Measurements from ENCODE around the gene UBIAD1. TPM values are rescaled to one million over a fixed set of nuclear protein-coding genes. Genes with fewer than 3 reads are reported as not detected.

UBIAD1 gene
- total and polyA plus RNA-seq, 2 of the 13 experiments (the other 11 are each of a cell fraction or from before 2014, with no cell fraction given) = 16.9 to 20.4 TPM

DNA sequence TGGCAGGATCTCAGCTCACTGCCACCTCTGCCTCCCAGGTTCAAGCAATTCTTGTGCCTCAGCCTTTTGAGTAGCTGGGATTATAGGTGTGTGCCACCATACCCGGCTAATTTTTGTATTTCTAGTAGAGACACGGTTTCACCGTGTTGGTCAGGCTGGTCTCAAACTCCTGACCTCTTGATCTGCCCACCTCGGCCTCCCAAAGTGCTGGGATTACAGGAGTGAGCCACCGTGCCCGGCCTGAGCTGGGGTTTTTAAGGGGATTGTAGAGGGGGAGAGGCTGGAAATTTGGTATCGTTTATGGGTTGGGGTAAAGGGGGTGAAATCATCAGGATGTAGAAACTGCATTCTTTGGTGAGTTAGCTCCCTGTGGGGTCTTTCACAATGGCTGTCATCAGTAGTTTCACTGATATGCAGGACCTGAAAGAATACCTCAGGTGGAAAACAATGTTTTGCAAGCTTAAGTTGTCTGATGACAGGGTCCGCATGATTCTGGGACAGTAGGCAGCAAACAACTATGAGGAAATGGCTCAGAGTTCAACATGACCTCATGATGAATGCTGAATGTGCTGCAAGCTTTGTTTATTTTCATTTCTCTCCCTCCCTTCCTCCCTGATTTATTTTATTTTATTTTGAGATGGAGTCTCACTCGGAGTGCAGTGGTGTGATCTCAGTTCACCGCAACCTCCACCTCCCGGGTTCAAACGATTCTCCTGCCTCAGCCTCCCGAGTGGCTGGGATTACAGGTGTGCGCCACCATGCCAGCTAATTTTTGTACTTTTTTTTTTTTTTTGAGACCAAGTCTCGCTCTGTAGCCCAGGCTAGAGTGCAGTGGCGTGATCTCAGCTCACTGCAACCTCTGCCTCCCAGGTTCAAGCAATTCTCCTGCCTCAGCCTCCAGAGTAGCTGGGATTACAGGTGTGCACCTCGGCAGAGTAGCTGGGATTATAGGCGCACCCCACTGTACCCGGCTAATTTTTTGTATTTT is 5.4 kb upstream of the UBIAD1 start (continued):
- TF ChIP-seq, protein P1, sequence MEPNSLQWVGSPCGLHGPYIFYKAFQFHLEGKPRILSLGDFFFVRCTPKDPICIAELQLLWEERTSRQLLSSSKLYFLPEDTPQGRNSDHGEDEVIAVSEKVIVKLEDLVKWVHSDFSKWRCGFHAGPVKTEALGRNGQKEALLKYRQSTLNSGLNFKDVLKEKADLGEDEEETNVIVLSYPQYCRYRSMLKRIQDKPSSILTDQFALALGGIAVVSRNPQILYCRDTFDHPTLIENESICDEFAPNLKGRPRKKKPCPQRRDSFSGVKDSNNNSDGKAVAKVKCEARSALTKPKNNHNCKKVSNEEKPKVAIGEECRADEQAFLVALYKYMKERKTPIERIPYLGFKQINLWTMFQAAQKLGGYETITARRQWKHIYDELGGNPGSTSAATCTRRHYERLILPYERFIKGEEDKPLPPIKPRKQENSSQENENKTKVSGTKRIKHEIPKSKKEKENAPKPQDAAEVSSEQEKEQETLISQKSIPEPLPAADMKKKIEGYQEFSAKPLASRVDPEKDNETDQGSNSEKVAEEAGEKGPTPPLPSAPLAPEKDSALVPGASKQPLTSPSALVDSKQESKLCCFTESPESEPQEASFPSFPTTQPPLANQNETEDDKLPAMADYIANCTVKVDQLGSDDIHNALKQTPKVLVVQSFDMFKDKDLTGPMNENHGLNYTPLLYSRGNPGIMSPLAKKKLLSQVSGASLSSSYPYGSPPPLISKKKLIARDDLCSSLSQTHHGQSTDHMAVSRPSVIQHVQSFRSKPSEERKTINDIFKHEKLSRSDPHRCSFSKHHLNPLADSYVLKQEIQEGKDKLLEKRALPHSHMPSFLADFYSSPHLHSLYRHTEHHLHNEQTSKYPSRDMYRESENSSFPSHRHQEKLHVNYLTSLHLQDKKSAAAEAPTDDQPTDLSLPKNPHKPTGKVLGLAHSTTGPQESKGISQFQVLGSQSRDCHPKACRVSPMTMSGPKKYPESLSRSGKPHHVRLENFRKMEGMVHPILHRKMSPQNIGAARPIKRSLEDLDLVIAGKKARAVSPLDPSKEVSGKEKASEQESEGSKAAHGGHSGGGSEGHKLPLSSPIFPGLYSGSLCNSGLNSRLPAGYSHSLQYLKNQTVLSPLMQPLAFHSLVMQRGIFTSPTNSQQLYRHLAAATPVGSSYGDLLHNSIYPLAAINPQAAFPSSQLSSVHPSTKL (CRISPR knock-in tag; IDR thresholded peaks at IDR 0.05) = peak; percentile 91
- TF ChIP-seq ZNF280D (CRISPR knock-in tag; IDR thresholded peaks at IDR 0.05) (peak; percentile 59; the same call in 1 of the 2 replicates), FOXJ3 (CRISPR knock-in tag; IDR thresholded peaks at IDR 0.05; ENCODE audit: borderline replicate concordance) (peak; percentile 76; the same call in 1 of the 2 replicates), SALL1 (CRISPR knock-in tag; IDR thresholded peaks at IDR 0.05) (peak; percentile 83), SOX13 (IDR thresholded peaks at IDR 0.05) (peak; percentile 68), SOX13 (CRISPR knock-in tag; conservative IDR thresholded peaks at IDR 0.05 in 1 of 2, IDR thresholded peaks at IDR 0.05 in 1 of 2) (peak in 1 of 2 experiments; percentile 90; a peak in 2 of 4 replicates), HMG20A (CRISPR knock-in tag; IDR thresholded peaks at IDR 0.05; ENCODE audit: borderline replicate concordance) (peak; percentile 79; the same call in 1 of the 2 replicates), PHF5A (CRISPR knock-in tag; IDR thresholded peaks at IDR 0.05; ENCODE audit: low read depth, unreplicated experiment) (peak; percentile 94), CREB1 (IDR thresholded peaks at IDR 0.05) (peak; percentile 79), CREB1 (CRISPR knock-in tag; IDR thresholded peaks at IDR 0.05) (peak; percentile 78), HBP1 (CRISPR knock-in tag; IDR thresholded peaks at IDR 0.05; ENCODE audit: low read depth) (0 out of 2 replicates have a peak, but pooled peaks have one; percentile 34)
- TF ChIP-seq, protein P2, sequence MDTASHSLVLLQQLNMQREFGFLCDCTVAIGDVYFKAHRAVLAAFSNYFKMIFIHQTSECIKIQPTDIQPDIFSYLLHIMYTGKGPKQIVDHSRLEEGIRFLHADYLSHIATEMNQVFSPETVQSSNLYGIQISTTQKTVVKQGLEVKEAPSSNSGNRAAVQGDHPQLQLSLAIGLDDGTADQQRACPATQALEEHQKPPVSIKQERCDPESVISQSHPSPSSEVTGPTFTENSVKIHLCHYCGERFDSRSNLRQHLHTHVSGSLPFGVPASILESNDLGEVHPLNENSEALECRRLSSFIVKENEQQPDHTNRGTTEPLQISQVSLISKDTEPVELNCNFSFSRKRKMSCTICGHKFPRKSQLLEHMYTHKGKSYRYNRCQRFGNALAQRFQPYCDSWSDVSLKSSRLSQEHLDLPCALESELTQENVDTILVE (CRISPR knock-in tag; IDR thresholded peaks at IDR 0.05) = peak; percentile 62; the same call in 1 of the 2 replicates
- TF ChIP-seq, protein P3, sequence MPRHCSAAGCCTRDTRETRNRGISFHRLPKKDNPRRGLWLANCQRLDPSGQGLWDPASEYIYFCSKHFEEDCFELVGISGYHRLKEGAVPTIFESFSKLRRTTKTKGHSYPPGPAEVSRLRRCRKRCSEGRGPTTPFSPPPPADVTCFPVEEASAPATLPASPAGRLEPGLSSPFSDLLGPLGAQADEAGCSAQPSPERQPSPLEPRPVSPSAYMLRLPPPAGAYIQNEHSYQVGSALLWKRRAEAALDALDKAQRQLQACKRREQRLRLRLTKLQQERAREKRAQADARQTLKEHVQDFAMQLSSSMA (CRISPR knock-in tag; IDR thresholded peaks at IDR 0.05) = peak; percentile 73; the same call in 1 of the 2 replicates
- TF ChIP-seq, protein P4, sequence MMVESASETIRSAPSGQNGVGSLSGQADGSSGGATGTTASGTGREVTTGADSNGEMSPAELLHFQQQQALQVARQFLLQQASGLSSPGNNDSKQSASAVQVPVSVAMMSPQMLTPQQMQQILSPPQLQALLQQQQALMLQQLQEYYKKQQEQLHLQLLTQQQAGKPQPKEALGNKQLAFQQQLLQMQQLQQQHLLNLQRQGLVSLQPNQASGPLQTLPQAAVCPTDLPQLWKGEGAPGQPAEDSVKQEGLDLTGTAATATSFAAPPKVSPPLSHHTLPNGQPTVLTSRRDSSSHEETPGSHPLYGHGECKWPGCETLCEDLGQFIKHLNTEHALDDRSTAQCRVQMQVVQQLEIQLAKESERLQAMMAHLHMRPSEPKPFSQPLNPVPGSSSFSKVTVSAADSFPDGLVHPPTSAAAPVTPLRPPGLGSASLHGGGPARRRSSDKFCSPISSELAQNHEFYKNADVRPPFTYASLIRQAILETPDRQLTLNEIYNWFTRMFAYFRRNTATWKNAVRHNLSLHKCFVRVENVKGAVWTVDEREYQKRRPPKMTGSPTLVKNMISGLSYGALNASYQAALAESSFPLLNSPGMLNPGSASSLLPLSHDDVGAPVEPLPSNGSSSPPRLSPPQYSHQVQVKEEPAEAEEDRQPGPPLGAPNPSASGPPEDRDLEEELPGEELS (CRISPR knock-in tag; IDR thresholded peaks at IDR 0.05) = peak; percentile 92

All from HepG2 (cell line).